ENCODE results near the gene WDR54. TPM values are rescaled to one million over a fixed set of nuclear protein-coding genes. Genes with fewer than 3 reads are reported as not detected.

WDR54 gene
- total RNA-seq, 1 experiment from 2014 or later: 41.0 TPM

DNA sequence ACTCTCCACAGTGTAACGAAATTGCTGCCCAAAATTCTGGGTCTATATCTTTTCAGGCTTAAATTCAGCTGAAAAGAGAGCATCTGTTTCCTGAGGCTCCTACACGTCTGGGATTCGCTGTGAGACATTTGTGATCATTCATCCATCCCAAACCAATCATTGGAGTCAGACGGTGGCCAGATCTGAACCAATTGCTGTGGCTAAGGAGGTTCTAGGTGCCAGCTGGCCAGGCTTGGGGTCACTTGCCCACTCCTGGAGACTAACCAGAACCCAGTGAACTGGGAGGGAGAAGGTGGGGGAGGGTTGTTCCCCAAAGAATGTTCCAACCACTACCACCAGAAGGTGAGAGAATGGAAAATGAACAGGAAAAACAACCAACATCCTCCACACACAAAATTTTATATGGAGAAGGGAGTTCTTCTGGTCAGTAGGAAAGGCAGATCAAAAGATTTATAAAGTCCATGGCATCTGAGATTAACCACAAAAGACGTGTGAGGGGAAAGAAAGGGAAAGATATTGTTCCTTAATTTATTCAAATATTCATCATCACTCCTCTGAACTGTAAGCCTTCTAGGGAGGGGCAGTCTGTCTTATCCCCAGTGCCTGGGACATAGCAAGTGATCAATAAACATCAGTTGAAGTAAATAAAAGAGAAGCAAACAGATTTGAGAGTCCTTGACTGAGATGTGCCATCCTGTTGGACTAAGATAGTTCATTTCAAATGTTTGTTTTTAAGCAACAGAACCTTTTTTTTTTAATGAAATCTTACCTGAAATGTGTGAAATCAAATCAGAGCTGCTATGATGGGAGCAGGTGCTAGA, 23.2 kb downstream of the WDR54 start:
- Histone ChIP-seq H3K36me3 (ENCODE audit: low read depth, low read length) (no peaks in the 10 kb centered on the region), H3K27me3 (ENCODE audit: low read length) (no peaks in the 10 kb centered on the region), H3F3A (ENCODE audit: low read length, unreplicated experiment) (no peaks in the 10 kb centered on the region), H3K9me2 (replicated peaks; ENCODE audit: low read length) (no peaks in the 10 kb centered on the region), H3K27ac (ENCODE audit: low read length) (no peak overlapping the region), H2AFZ (ENCODE audit: low read length) (no peak overlapping the region), H4K20me1 (ENCODE audit: low read length) (peaks cover 5% of the 10 kb centered on the region; the same call in 1 of the 2 replicates), H3K9me3 (ENCODE audit: low read length) (no peaks in the 10 kb centered on the region), H3K4me2 (ENCODE audit: low read length) (peak overlapping the region; percentile 29), H3K79me2 (ENCODE audit: low read length) (peaks cover 20% of the 10 kb centered on the region), H3K4me3 (ENCODE audit: low read length) (no peak overlapping the region), H3K4me1 (ENCODE audit: insufficient read depth, low read length) (peaks cover 17% of the 10 kb centered on the region), H3K9ac (ENCODE audit: low read length) (no peak overlapping the region)
- no TSS peak for BruUV-seq (replicated peaks)
- ChIA-PET CTCF (no interaction called here), POLR2A (ENCODE audit: unreplicated experiment) (no interaction called here)
- intact Hi-C loops (cut with micrococcal nuclease): no loop called here
- no peak for ATAC-seq
- no peak for TF ChIP-seq EZH2 (IDR thresholded peaks at IDR 0.05; ENCODE audit: low read length, unreplicated experiment)
- TF ChIP-seq EZH2phosphoT487 (IDR thresholded peaks at IDR 0.05; ENCODE audit: borderline replicate concordance, low read length): no peak
- TF ChIP-seq, protein P1, sequence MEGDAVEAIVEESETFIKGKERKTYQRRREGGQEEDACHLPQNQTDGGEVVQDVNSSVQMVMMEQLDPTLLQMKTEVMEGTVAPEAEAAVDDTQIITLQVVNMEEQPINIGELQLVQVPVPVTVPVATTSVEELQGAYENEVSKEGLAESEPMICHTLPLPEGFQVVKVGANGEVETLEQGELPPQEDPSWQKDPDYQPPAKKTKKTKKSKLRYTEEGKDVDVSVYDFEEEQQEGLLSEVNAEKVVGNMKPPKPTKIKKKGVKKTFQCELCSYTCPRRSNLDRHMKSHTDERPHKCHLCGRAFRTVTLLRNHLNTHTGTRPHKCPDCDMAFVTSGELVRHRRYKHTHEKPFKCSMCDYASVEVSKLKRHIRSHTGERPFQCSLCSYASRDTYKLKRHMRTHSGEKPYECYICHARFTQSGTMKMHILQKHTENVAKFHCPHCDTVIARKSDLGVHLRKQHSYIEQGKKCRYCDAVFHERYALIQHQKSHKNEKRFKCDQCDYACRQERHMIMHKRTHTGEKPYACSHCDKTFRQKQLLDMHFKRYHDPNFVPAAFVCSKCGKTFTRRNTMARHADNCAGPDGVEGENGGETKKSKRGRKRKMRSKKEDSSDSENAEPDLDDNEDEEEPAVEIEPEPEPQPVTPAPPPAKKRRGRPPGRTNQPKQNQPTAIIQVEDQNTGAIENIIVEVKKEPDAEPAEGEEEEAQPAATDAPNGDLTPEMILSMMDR (conservative IDR thresholded peaks at IDR 0.05; ENCODE audit: low read depth, low read length): no peak
- no peak for DNase-seq

- Histone ChIP-seq H3K4me1 (ENCODE audit: insufficient read depth, low read length) (peaks cover 10% of the 10 kb centered on the region), H3K27ac (ENCODE audit: low read length) (no peak overlapping the region), H3K4me2 (ENCODE audit: low read length) (no peak overlapping the region), H3K27me3 (ENCODE audit: low read length) (no peaks in the 10 kb centered on the region), H3K9me3 (ENCODE audit: low read length) (no peaks in the 10 kb centered on the region), H3K36me3 (ENCODE audit: low read depth, low read length) (no peaks in the 10 kb centered on the region), H3K9me2 (replicated peaks; ENCODE audit: low read length) (no peaks in the 10 kb centered on the region), H3K9ac (ENCODE audit: low read length) (no peak overlapping the region), H3K4me3 (ENCODE audit: low read length) (no peak overlapping the region), H3K79me2 (ENCODE audit: low read length) (no peaks in the 10 kb centered on the region), H4K20me1 (ENCODE audit: low read length) (no peaks in the 10 kb centered on the region), H2AFZ (ENCODE audit: low read length) (no peak overlapping the region), H3F3A (ENCODE audit: low read length, unreplicated experiment) (no peaks in the 10 kb centered on the region)
- intact Hi-C loops (cut with micrococcal nuclease): no loop called here
- no TSS peak for BruUV-seq (replicated peaks)
- no peak for ATAC-seq
- TF ChIP-seq, protein P1 (conservative IDR thresholded peaks at IDR 0.05; ENCODE audit: low read depth, low read length): no peak
- no peak for TF ChIP-seq EZH2phosphoT487 (IDR thresholded peaks at IDR 0.05; ENCODE audit: borderline replicate concordance, low read length)
- TF ChIP-seq EZH2 (IDR thresholded peaks at IDR 0.05; ENCODE audit: low read length, unreplicated experiment): no peak
- CTCF ChIA-PET: no interaction called here
- POLR2A ChIA-PET (ENCODE audit: unreplicated experiment): no interaction called here
- DNase-seq: no peak
These were observed 25.9 kb downstream of the WDR54 start for GRCh38 chr2:74447230-74447999.

- TF ChIP-seq EZH2phosphoT487 (IDR thresholded peaks at IDR 0.05; ENCODE audit: borderline replicate concordance, low read length) (no peak), EZH2 (IDR thresholded peaks at IDR 0.05; ENCODE audit: low read length, unreplicated experiment) (no peak)
- TF ChIP-seq, protein P1 (conservative IDR thresholded peaks at IDR 0.05; ENCODE audit: low read depth, low read length): no peak
- Histone ChIP-seq H3K36me3 (ENCODE audit: low read depth, low read length) (no peaks in the 10 kb centered on the region), H3K4me3 (ENCODE audit: low read length) (no peak overlapping the region), H3K9ac (ENCODE audit: low read length) (no peak overlapping the region), H3K9me3 (ENCODE audit: low read length) (no peaks in the 10 kb centered on the region), H3K4me1 (ENCODE audit: insufficient read depth, low read length) (peaks cover 7% of the 10 kb centered on the region), H3K4me2 (ENCODE audit: low read length) (no peak overlapping the region), H3K27me3 (ENCODE audit: low read length) (no peaks in the 10 kb centered on the region), H2AFZ (ENCODE audit: low read length) (no peak overlapping the region), H3K9me2 (replicated peaks; ENCODE audit: low read length) (no peaks in the 10 kb centered on the region), H3F3A (ENCODE audit: low read length, unreplicated experiment) (no peaks in the 10 kb centered on the region), H4K20me1 (ENCODE audit: low read length) (no peaks in the 10 kb centered on the region), H3K79me2 (ENCODE audit: low read length) (no peaks in the 10 kb centered on the region), H3K27ac (ENCODE audit: low read length) (no peak overlapping the region)
- ChIA-PET POLR2A (ENCODE audit: unreplicated experiment) (no interaction called here), CTCF (no interaction called here)
- DNase-seq (peak; percentile 37), ATAC-seq (no peak)
- intact Hi-C loops (cut with micrococcal nuclease): no loop called here
- no TSS peak for BruUV-seq (replicated peaks)
These were observed 27.2 kb downstream of the WDR54 start for GRCh38 chr2:74448771-74449170.
